Neural progenitor cell (in vitro differentiated cells): ENCODE results near the gene LGALS1. TPM values are rescaled to one million over a fixed set of nuclear protein-coding genes. Genes with fewer than 3 reads are reported as not detected.
"Not testable (repeated sequence)": the region's sequence is repeated elsewhere in the genome, so short reads cannot be mapped to it uniquely, and the experiment has no call there.

Experiments
- DNase-seq: peaks from one replicate; pipeline ENCODE4 v3.0.0-alpha.2; 2016; ENCODE audit warnings: low spot score
- H2AFZ ChIP-seq: fragments of 200-600 bp; sonication (generic); replicated peaks from 2 replicates; pipeline ENCODE4 v1.6.1; 2016; ENCODE audit warnings: antibody characterized with exemption
- H3F3A ChIP-seq: fragments of 200-600 bp; sonication (generic); 2 replicates; pipeline ENCODE4 v1.6.1; 2016; ENCODE audit warnings: antibody characterized with exemption, low read depth
- H3K27ac ChIP-seq: fragments of 200-600 bp; sonication (generic); 2 replicates; pipeline ENCODE4 v1.5.1; 2016; ENCODE audit warnings: mild to moderate bottlenecking
- H3K27me3 ChIP-seq: fragments of 200-600 bp; sonication (generic); 2 replicates; pipeline ENCODE4 v1.6.1; 2016; ENCODE audit warnings: mild to moderate bottlenecking, moderate library complexity
- H3K36me3 ChIP-seq: fragments of 200-600 bp; sonication (generic); 2 replicates; pipeline ENCODE4 v1.5.1; 2016
- H3K4me1 ChIP-seq: fragments of 200-600 bp; sonication (generic); 2 replicates; pipeline ENCODE4 v1.6.1; 2016; ENCODE audit warnings: mixed run types
- H3K4me2 ChIP-seq: fragments of 200-600 bp; sonication (generic); 2 replicates; pipeline ENCODE4 v1.6.1; 2016
- H3K4me3 ChIP-seq: fragments of 200-600 bp; sonication (generic); 2 replicates; pipeline ENCODE4 v1.5.1; 2016
- H3K79me2 ChIP-seq: fragments of 200-600 bp; sonication (generic); 2 replicates; pipeline ENCODE4 v1.6.1; 2016; ENCODE audit warnings: low read depth
- H3K9ac ChIP-seq: fragments of 200-600 bp; sonication (generic); 2 replicates; pipeline ENCODE4 v1.6.1; 2016
- H3K9me3 ChIP-seq: fragments of 200-600 bp; sonication (generic); 2 replicates; pipeline ENCODE4 v1.5.1; 2016; ENCODE audit warnings: low read depth
- H4K20me1 ChIP-seq: fragments of 200-600 bp; sonication (generic); 2 replicates; pipeline ENCODE4 v1.6.1; 2016; ENCODE audit warnings: low read depth
- H3K27ac Mint-ChIP-seq: 3 replicates; pipeline ENCODE4 v1.8.0; 2021; ENCODE audit warnings: mixed read lengths
- H3K27me3 Mint-ChIP-seq: 2 replicates; pipeline ENCODE4 v1.8.0; 2022; ENCODE audit warnings: low read depth, mild to moderate bottlenecking, inconsistent platforms, moderate library complexity, mixed read lengths; ENCODE audit not compliant: insufficient read depth
- H3K36me3 Mint-ChIP-seq: 3 replicates; pipeline ENCODE4 v1.8.0; 2021; ENCODE audit warnings: mixed read lengths
- H3K4me1 Mint-ChIP-seq: 3 replicates; pipeline ENCODE4 v1.8.0; 2021; ENCODE audit warnings: mixed read lengths
- H3K4me3 Mint-ChIP-seq: 3 replicates; pipeline ENCODE4 v1.8.0; 2021; ENCODE audit warnings: mild to moderate bottlenecking, moderate library complexity, mixed read lengths
- H3K9me3 Mint-ChIP-seq: 3 replicates; pipeline ENCODE4 v1.8.0; 2020; ENCODE audit warnings: mixed read lengths
- EZH2 ChIP-seq: fragments of 200-600 bp; sonication (generic); IDR thresholded peaks from 2 replicates; pipeline ENCODE4 v1.6.1; 2017; ENCODE audit warnings: antibody characterized with exemption, mild to moderate bottlenecking, moderate library complexity
- EZH2phosphoT487 ChIP-seq: fragments of 200-600 bp; sonication (generic); IDR thresholded peaks from 2 replicates; pipeline ENCODE4 v1.6.1; 2017; ENCODE audit warnings: antibody characterized with exemption
- total RNA-seq: library from RNA; depleted of rRNA; stranded (reverse); fragments of >200 nt; gene quantifications from 2 replicates; pipeline ENCODE4 v1.2.3, GENCODE V29; 2015; ENCODE audit warnings: low replicate concordance
- TF ChIP-seq, protein P1 (sequence below): fragments of 200-600 bp; sonication (generic); IDR thresholded peaks from 2 replicates; pipeline ENCODE4 v1.5.1; 2017; ENCODE audit warnings: antibody characterized with exemption, mild to moderate bottlenecking

Gene LGALS1
- total RNA-seq, 1 donor from 2014 or later: 14.9 TPM

DNA sequence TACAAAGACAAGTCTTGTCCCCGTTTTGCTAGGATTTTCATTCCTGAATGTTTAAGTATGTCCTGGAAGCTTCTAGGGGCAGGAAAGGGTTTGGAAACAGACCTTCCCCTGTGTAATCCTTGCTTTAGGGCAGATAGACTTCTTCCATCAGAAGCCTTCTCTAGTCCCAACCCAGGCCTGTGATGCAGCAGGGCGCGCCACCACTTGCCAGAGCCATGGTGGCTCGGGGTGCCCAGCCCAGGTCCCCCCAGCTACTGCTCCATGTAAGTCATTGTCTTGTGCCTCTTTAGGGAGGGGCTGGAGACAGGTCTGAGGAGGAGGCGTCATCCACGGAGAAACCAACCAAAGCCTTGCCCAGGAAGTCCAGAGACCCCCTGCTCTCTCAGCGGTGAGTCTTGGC lies 15.0 kb downstream of the LGALS1 start:
- Histone ChIP-seq H3K27ac (no peak overlapping the region), H3K36me3 (no peaks in the 10 kb centered on the region), H3K9me3 (no peaks in the 10 kb centered on the region), H3K79me2 (peaks cover 12% of the 10 kb centered on the region), H3F3A (peaks cover 2% of the 10 kb centered on the region), H2AFZ (no peak overlapping the region), H4K20me1 (no peaks in the 10 kb centered on the region), H3K4me2 (no peak overlapping the region), H3K27me3 (no peaks in the 10 kb centered on the region), H3K4me3 (no peak overlapping the region), H3K4me1 (no peaks in the 10 kb centered on the region), H3K9ac (no peak overlapping the region)
- Mint-ChIP-seq H3K4me3 (no peak overlapping the region), H3K4me1 (peaks cover 12% of the 10 kb centered on the region), H3K27me3 (peaks cover 3% of the 10 kb centered on the region), H3K27ac (no peak overlapping the region), H3K36me3 (peaks cover 8% of the 10 kb centered on the region), H3K9me3 (no peaks in the 10 kb centered on the region)
- DNase-seq: no peak
- TF ChIP-seq EZH2: no peak
- TF ChIP-seq EZH2phosphoT487: no peak
- TF ChIP-seq, protein P1, sequence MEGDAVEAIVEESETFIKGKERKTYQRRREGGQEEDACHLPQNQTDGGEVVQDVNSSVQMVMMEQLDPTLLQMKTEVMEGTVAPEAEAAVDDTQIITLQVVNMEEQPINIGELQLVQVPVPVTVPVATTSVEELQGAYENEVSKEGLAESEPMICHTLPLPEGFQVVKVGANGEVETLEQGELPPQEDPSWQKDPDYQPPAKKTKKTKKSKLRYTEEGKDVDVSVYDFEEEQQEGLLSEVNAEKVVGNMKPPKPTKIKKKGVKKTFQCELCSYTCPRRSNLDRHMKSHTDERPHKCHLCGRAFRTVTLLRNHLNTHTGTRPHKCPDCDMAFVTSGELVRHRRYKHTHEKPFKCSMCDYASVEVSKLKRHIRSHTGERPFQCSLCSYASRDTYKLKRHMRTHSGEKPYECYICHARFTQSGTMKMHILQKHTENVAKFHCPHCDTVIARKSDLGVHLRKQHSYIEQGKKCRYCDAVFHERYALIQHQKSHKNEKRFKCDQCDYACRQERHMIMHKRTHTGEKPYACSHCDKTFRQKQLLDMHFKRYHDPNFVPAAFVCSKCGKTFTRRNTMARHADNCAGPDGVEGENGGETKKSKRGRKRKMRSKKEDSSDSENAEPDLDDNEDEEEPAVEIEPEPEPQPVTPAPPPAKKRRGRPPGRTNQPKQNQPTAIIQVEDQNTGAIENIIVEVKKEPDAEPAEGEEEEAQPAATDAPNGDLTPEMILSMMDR: no peak

DNA sequence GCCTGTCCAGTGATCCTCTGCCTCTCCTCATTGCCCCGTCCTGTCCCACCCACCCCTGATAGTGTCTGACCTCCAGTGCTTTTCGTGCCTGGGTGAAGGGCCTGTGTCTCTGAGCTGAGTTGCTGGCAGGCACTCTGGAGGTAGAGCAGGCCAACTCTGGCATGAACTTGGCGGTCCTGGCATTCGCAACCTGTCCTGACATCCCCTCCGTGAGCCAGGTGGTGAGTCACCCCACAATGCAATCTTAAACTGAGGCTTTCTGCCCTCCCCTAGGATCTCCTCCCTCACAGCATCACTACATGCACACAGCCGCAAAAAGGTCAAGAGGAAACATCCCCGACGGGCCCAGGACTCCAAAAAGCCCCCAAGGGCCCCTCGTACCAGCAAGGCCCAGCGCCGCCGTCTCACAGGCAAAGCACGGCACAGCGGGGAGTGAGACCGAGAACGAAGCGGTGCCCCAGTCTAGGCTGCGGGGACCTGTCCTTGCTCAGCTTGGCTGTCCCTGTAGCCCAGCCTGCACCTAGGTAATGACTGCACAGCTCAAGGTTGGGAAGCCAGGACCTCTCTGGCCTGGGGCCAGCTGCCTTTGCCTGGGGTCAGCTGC lies 15.6 kb downstream of the LGALS1 start:
- Histone ChIP-seq H2AFZ (no peak overlapping the region), H3K9ac (no peak overlapping the region), H4K20me1 (no peaks in the 10 kb centered on the region), H3K4me1 (no peaks in the 10 kb centered on the region), H3K4me2 (no peak overlapping the region), H3K9me3 (no peaks in the 10 kb centered on the region), H3K36me3 (no peaks in the 10 kb centered on the region), H3F3A (peaks cover 8% of the 10 kb centered on the region), H3K27me3 (no peaks in the 10 kb centered on the region), H3K27ac (no peak overlapping the region), H3K4me3 (no peak overlapping the region), H3K79me2 (peaks cover 12% of the 10 kb centered on the region)
- peak overlapping the region; percentile 24 for H3K4me3 Mint-ChIP-seq
- no peak for TF ChIP-seq EZH2
- no peak for TF ChIP-seq EZH2phosphoT487
- TF ChIP-seq, protein P1: no peak
- H3K27me3 Mint-ChIP-seq: peaks cover 3% of the 10 kb centered on the region
- no peak overlapping the region for H3K27ac Mint-ChIP-seq
- H3K4me1 Mint-ChIP-seq: peaks cover 15% of the 10 kb centered on the region
- no peaks in the 10 kb centered on the region for H3K9me3 Mint-ChIP-seq
- peaks cover 8% of the 10 kb centered on the region for H3K36me3 Mint-ChIP-seq
- no peak for DNase-seq

DNA sequence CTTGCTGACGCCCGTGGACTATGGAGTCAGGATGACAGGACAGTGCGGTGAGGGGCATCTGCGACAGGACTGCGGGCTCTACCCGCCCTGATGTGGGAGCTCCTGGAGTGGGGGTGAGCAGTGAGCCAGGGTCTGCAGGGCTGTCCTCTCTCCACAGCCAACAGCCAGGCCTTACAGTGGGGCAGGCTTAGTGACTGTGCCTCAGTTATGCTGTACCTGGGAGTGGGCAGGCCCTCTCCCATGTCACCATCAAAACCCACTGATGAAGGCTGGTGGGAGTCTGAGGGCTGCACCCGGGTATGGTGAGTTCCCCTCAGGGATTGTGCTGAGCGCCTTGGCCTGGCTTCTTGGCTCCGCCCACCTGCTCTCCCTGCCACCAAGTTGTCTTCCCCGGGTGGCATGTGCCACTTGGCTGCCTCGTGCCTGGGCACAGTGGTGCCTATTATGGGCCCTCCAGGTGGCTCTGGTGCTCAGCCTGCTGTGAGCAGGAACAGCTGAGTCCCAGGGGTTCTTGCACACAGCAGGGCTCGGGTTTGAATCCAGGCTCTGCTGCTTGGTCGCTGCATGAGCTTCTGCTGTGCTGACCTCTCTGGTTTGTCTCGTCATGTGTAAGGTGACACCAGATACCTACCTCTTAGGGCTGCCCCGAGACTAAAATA lies 17.3 kb downstream of the LGALS1 start:
- H3K36me3 Mint-ChIP-seq: peaks cover 8% of the 10 kb centered on the region
- H3K4me3 ChIP-seq: no peak overlapping the region
- H3K27me3 ChIP-seq: no peaks in the 10 kb centered on the region
- H3K4me3 Mint-ChIP-seq: no peak overlapping the region
- peaks cover 19% of the 10 kb centered on the region for H3F3A ChIP-seq
- no peak overlapping the region for H3K27ac Mint-ChIP-seq
- no peaks in the 10 kb centered on the region for H3K36me3 ChIP-seq
- peaks cover 3% of the 10 kb centered on the region for H3K27me3 Mint-ChIP-seq
- TF ChIP-seq EZH2phosphoT487: no peak
- TF ChIP-seq, protein P1: no peak
- TF ChIP-seq EZH2: no peak
- H4K20me1 ChIP-seq: no peaks in the 10 kb centered on the region
- no peak overlapping the region for H3K4me2 ChIP-seq
- no peak overlapping the region for H3K27ac ChIP-seq
- H3K79me2 ChIP-seq: no peaks in the 10 kb centered on the region
- no peak overlapping the region for H3K9ac ChIP-seq
- peaks cover 14% of the 10 kb centered on the region for H3K4me1 Mint-ChIP-seq
- peaks cover 4% of the 10 kb centered on the region for H3K4me1 ChIP-seq
- no peak for DNase-seq
- H3K9me3 Mint-ChIP-seq: no peaks in the 10 kb centered on the region
- no peak overlapping the region for H2AFZ ChIP-seq
- no peaks in the 10 kb centered on the region for H3K9me3 ChIP-seq

DNA sequence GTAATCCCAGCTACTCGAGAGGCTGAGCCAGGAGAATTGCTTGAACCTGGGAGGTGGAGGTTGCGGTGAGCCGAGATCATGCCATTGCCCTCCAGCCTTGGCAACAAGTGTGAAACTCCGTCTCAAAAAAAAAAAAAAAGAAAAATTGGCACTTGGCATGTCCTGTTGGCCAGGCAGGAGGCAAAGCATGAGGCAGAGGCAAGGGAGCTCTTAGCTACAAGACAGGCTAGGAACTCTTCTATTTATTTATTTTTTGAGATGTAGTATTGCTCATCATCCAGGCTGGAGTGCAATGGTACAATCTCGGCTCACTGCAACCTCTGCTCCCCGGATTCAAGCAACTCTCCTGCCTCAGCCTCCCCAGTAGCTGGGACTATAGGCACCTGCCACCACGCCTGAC lies 18.7 kb downstream of the LGALS1 start:
- H3K4me1 Mint-ChIP-seq: peaks cover 14% of the 10 kb centered on the region
- H3K4me3 Mint-ChIP-seq, H3K9me3 Mint-ChIP-seq, H3K9ac ChIP-seq, H3K4me2 ChIP-seq, H3K79me2 ChIP-seq, H3K27me3 ChIP-seq, H4K20me1 ChIP-seq, H3K27me3 Mint-ChIP-seq, H3K9me3 ChIP-seq, DNase-seq, H3K4me1 ChIP-seq, H2AFZ ChIP-seq, H3K36me3 Mint-ChIP-seq, H3K27ac ChIP-seq, H3K27ac Mint-ChIP-seq, H3K4me3 ChIP-seq, H3K36me3 ChIP-seq: not testable (repeated sequence)
- peaks cover 21% of the 10 kb centered on the region for H3F3A ChIP-seq

DNA sequence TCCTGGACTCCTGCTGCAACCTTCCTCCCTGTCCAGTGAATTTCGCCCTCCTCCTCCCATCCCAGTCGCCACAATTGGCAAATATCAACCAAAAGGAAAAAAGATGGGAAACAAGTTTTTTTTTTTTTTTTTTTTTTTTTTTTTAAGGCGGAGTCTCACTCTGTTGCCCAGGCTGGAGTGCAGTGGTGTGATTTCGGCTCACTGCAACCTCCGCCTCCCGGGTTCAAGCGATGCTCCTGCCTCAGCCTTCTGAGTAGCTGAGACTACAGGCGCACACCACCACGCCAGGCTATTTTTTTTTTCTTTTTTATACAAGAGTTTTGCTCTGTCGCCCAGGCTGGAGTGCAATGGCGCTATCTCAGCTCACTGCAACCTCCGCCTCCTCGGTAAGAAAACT lies 20.8 kb downstream of the LGALS1 start:
- not testable (repeated sequence) for H3K9me3 Mint-ChIP-seq, H3K27me3 Mint-ChIP-seq, H4K20me1 ChIP-seq, H3K36me3 ChIP-seq, H3K27ac ChIP-seq, H3K79me2 ChIP-seq, DNase-seq, H2AFZ ChIP-seq, H3K9me3 ChIP-seq, H3K4me1 ChIP-seq, H3K27me3 ChIP-seq, H3K9ac ChIP-seq
- Mint-ChIP-seq H3K36me3 (peaks cover 12% of the 10 kb centered on the region), H3K4me1 (peaks cover 14% of the 10 kb centered on the region), H3K4me3 (peak overlapping the region; percentile 91), H3K27ac (peak overlapping the region; percentile 46)
- peak overlapping the region; percentile 49 for H3K4me3 ChIP-seq
- peaks cover 21% of the 10 kb centered on the region for H3F3A ChIP-seq
- H3K4me2 ChIP-seq: peak overlapping the region; percentile 79
